ENCODE measurements around the gene UNC5B.

GRCh38 chr10:71285986-71286385, 73.6 kb downstream of the UNC5B start:
- TF ChIP-seq CTCF (IDR thresholded peaks at IDR 0.05) (no peak), POLR2A (IDR thresholded peaks at IDR 0.05) (no peak)
